ENCODE measurements around the gene SORCS2.

DNA sequence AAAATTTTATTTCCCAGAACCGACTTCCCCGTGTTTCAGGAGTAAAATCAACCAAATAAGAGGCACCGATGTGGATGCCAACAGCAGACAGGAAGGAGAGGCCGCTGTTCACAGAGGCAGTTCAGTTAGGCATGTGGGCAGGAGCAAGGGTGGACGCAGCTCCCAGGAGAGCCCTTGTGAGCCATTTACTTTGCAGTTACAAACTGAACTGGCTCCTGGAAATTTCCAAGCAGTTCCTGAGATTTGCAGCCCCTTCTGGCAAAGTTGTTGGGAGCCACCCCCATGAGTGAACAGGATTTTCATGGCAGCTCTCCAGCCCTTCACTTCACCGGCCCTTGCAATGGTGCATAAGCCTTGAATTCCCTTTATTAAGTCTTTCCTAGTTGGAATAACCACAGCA lies 558.2 kb downstream of the SORCS2 start:
- no peak for TF ChIP-seq CTCF (IDR thresholded peaks at IDR 0.05)
- no peak for TF ChIP-seq EZH2 (IDR thresholded peaks at IDR 0.05)

All from neural progenitor cell (in vitro differentiated cells).